Tongue (tissue), 2 donors: ENCODE data around the gene ABHD14A. TPM values are rescaled to one million over a fixed set of nuclear protein-coding genes. Genes with fewer than 3 reads are reported as not detected.

Source experiments
- DNase-seq: peaks from one replicate; pipeline ENCODE4 v3.0.0-alpha.2; 2015
- total RNA-seq: library from RNA; depleted of rRNA; stranded (reverse); fragments of >200 nt; gene quantifications from one replicate; pipeline ENCODE4 v1.2.3, GENCODE V29; 2014

ABHD14A gene
- total RNA-seq, 1 donor from 2014 or later: 14.1 TPM

- DNase-seq: no peak
These were observed 22.3 kb downstream of the ABHD14A start for GRCh38 chr3:51997172-51997571.

- no peak for DNase-seq
These were observed 23.2 kb downstream of the ABHD14A start for GRCh38 chr3:51997935-51998596.

GRCh38 chr3:51998774-51999173 lies 23.9 kb downstream of the ABHD14A start:
- DNase-seq: no peak

- DNase-seq: no peak
These were observed 25.0 kb downstream of the ABHD14A start for GRCh38 chr3:51999846-52000245.

- DNase-seq: peak; percentile 91
These were observed 26.6 kb downstream of the ABHD14A start for GRCh38 chr3:52001443-52001974.

GRCh38 chr3:52002748-52003147 lies 27.9 kb downstream of the ABHD14A start:
- no peak for DNase-seq

- peak; percentile 93 for DNase-seq
These were observed 29.4 kb downstream of the ABHD14A start for GRCh38 chr3:52004163-52004787.

GRCh38 chr3:52004906-52005395 lies 30.1 kb downstream of the ABHD14A start:
- DNase-seq: no peak

- peak; percentile 83 for DNase-seq
These were observed 30.7 kb downstream of the ABHD14A start for GRCh38 chr3:52005571-52005986.

GRCh38 chr3:52006017-52006819 lies 31.4 kb downstream of the ABHD14A start:
- DNase-seq: no peak

GRCh38 chr3:52006820-52007133 lies 31.9 kb downstream of the ABHD14A start:
- no peak for DNase-seq

GRCh38 chr3:52007291-52007690 lies 32.4 kb downstream of the ABHD14A start:
- DNase-seq: no peak

GRCh38 chr3:52010431-52010830 lies 35.6 kb downstream of the ABHD14A start:
- DNase-seq: no peak

- DNase-seq: no peak
These were observed 37.8 kb downstream of the ABHD14A start for GRCh38 chr3:52012699-52013098.

GRCh38 chr3:52013802-52014598 lies 39.1 kb downstream of the ABHD14A start:
- no peak for DNase-seq

- no peak for DNase-seq
These were observed 39.7 kb downstream of the ABHD14A start for GRCh38 chr3:52014613-52015012.

GRCh38 chr3:52015438-52016228 lies 40.8 kb downstream of the ABHD14A start:
- DNase-seq: no peak

GRCh38 chr3:52017586-52017985 lies 42.7 kb downstream of the ABHD14A start:
- no peak for DNase-seq

GRCh38 chr3:52018319-52019000 lies 43.6 kb downstream of the ABHD14A start:
- DNase-seq: no peak

GRCh38 chr3:52019352-52020080 lies 44.7 kb downstream of the ABHD14A start:
- no peak for DNase-seq
